ENCODE results near the gene PHOSPHO1.

- no peak for TF ChIP-seq CTCF (IDR thresholded peaks at IDR 0.05; ENCODE audit: low read depth, low read length)
- no peak for TF ChIP-seq POLR2A (IDR thresholded peaks at IDR 0.05; ENCODE audit: extremely low read depth, insufficient read length)
- TF ChIP-seq MAX (IDR thresholded peaks at IDR 0.05; ENCODE audit: low read depth, low read length) = no peak
Observed at GRCh38 chr17:49191409-49191916, 39.1 kb downstream of the PHOSPHO1 start.

Data from NB4 (cell line).